Sigmoid colon (tissue), 7 donors: Measurements from ENCODE around the gene SPRED2. TPM values are rescaled to one million over a fixed set of nuclear protein-coding genes. Genes with fewer than 3 reads are reported as not detected.

ENCODE experiments used
- DNase-seq: peaks from one replicate; pipeline ENCODE4 v3.0.0-alpha.2; 2019
- H3K27ac ChIP-seq, 4 donors: fragments of 200-600 bp; sonication (generic); one replicate each; pipeline ENCODE4 v1.5.1; 2016 to 2019; ENCODE audit warnings: mild to moderate bottlenecking in 1 of 4
- H3K27me3 ChIP-seq, 3 donors: fragments of 200-600 bp; sonication (generic); one replicate each; pipeline ENCODE4 v1.5.1; 2019; ENCODE audit warnings: mild to moderate bottlenecking in 1 of 3
- H3K36me3 ChIP-seq, 4 donors: fragments of 200-600 bp; sonication (generic); one replicate each; pipeline ENCODE4 v1.5.1; 2016 to 2019
- H3K4me1 ChIP-seq, 4 donors: fragments of 200-600 bp; sonication (generic); one replicate each; pipeline ENCODE4 v1.5.1; 2017 to 2019
- H3K4me3 ChIP-seq, 4 donors: fragments of 200-600 bp; sonication (generic); one replicate each; pipeline ENCODE4 v1.5.1; 2017 to 2019; ENCODE audit warnings: mild to moderate bottlenecking in 2 of 4, moderate library complexity in 1 of 4
- H3K9me3 ChIP-seq, 4 donors: fragments of 200-600 bp in 3 of 4; sonication (generic) in 3 of 4; one replicate each; pipeline versions ENCODE4 v1.5.1 to v1.6.1; 2013 to 2019
- EP300 ChIP-seq, 4 donors: sonication (generic); formaldehyde crosslinking; IDR thresholded peaks; one replicate each; pipeline ENCODE4 v1.6.1; 2017; ENCODE audit warnings: antibody characterized with exemption in 4 of 4
- POLR2A ChIP-seq, 2 donors: fragments of 450-650 bp; IDR thresholded peaks; one replicate each; pipeline ENCODE4 v1.6.1; 2016; ENCODE audit warnings: antibody characterized with exemption in 2 of 2, mild to moderate bottlenecking in 2 of 2, moderate library complexity in 2 of 2
- POLR2AphosphoS5 ChIP-seq, 4 donors: sonication (generic); formaldehyde crosslinking; IDR thresholded peaks; one replicate each; pipeline ENCODE4 v1.6.1; 2017; ENCODE audit warnings: antibody characterized with exemption in 4 of 4
- WGBS, 2 donors: extraction: QIAGEN DNeasy Blood & Tissue Kit; methylation state at CpG; one replicate each; pipeline ENCODE4 v1.1.7; 2013; 5-methylcytosine and 5-hydroxymethylcytosine counted together
- intact Hi-C: fragments of 100-400 bp; cut with DNase I; formaldehyde crosslinking; loops from one replicate; pipeline ENCODE4 v1.15.1; 2023
- polyA plus RNA-seq, 3 donors: library from polyadenylated mRNA; stranded (reverse); fragments of 200-250 nt; gene quantifications; one replicate each; pipeline ENCODE4 v1.2.3, GENCODE V29; 2013
- total RNA-seq, 4 donors: library from RNA; depleted of rRNA; stranded (reverse); fragments of >200 nt; gene quantifications; one replicate each; pipeline ENCODE4 v1.1.0, GENCODE V29; 2016
- TF ChIP-seq, protein P1 (sequence below), 4 experiments: fragments of 450-650 bp in 3 of 4; fragments of 200-600 bp in 1 of 4; IDR thresholded peaks; one replicate each; pipeline ENCODE4 v1.5.1; 2016 to 2019; ENCODE audit warnings: antibody characterized with exemption in 4 of 4, mild to moderate bottlenecking in 3 of 4, moderate library complexity in 2 of 4
- donor health status: healthy with polysubstance abuse.
- donor health status: Bipolar disorder and iron deficiency.
- donor health status: healthy.

SPRED2 gene
- total and polyA plus RNA-seq, 7 donors: 6.1 to 31.2 (median 13.0) TPM

DNA sequence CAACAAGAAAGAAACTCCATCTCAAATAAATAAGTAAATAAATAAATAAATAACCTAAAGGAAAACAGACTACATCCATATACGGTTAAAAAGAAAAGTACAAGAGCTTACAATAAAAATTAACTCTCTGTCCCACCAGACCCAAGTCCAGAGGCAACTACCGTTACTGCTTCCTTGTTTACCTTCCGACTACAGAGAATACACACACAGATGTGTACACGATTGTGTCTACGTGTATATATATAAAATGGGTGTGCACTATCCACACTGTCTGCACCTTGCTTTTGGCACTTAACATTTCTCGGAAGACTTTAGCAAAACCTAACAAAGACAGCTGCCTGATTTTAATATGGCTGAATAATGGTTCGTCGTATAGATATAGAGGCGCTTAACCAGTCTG is 134.9 kb downstream of the SPRED2 start:
- 46 to 78% methylated on average over 9 of the region's 9 CpGs for WGBS, 2 donors
- Histone ChIP-seq H3K27me3 (no peaks in the 10 kb centered on the region), H3K4me3 (no peak overlapping the region), H3K36me3 (no peaks in the 10 kb centered on the region), H3K9me3 (no peaks in the 10 kb centered on the region), H3K27ac (no peak overlapping the region), H3K4me1 (peaks cover 0 to 36% (median 24%) of the 10 kb centered on the region in 4 donors)
- TF ChIP-seq, protein P1, sequence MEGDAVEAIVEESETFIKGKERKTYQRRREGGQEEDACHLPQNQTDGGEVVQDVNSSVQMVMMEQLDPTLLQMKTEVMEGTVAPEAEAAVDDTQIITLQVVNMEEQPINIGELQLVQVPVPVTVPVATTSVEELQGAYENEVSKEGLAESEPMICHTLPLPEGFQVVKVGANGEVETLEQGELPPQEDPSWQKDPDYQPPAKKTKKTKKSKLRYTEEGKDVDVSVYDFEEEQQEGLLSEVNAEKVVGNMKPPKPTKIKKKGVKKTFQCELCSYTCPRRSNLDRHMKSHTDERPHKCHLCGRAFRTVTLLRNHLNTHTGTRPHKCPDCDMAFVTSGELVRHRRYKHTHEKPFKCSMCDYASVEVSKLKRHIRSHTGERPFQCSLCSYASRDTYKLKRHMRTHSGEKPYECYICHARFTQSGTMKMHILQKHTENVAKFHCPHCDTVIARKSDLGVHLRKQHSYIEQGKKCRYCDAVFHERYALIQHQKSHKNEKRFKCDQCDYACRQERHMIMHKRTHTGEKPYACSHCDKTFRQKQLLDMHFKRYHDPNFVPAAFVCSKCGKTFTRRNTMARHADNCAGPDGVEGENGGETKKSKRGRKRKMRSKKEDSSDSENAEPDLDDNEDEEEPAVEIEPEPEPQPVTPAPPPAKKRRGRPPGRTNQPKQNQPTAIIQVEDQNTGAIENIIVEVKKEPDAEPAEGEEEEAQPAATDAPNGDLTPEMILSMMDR (IDR thresholded peaks at IDR 0.05): no peak
- TF ChIP-seq POLR2A (IDR thresholded peaks at IDR 0.05): no peak
- no peak for TF ChIP-seq POLR2AphosphoS5 (IDR thresholded peaks at IDR 0.05)
- TF ChIP-seq EP300 (IDR thresholded peaks at IDR 0.05): no peak
- intact Hi-C loops: no loop called here
- DNase-seq: no peak

DNA sequence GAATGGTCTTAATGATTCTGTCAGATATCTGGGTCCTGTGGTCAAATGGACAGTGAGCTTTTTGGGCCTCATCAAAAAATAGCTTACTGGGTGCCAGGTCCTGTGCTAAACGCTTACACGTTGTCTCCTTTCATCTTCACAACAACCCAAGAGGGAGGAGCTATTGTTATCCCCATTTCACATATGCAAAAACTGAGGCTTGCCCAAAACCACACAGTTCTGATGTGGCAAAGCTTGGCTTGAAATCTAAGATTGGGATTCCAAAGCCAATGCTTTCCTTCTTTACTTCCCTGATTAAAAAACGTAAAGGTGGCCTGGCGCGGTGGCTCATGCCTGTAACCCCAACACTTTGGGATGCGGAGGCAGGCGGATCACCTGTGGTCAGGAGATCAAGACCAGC is 135.4 kb downstream of the SPRED2 start:
- peaks cover 0 to 38% (median 29%) of the 10 kb centered on the region in 4 donors for H3K4me1 ChIP-seq
- DNase-seq: no peak
- no peaks in the 10 kb centered on the region for H3K9me3 ChIP-seq
- H3K4me3 ChIP-seq: no peak overlapping the region
- 91 to 93% methylated on average over 7 of the region's 7 CpGs for WGBS, 2 donors
- no peaks in the 10 kb centered on the region for H3K27me3 ChIP-seq
- H3K36me3 ChIP-seq: no peaks in the 10 kb centered on the region
- no peak for TF ChIP-seq POLR2AphosphoS5 (IDR thresholded peaks at IDR 0.05)
- TF ChIP-seq, protein P1 (IDR thresholded peaks at IDR 0.05): no peak
- TF ChIP-seq POLR2A (IDR thresholded peaks at IDR 0.05): no peak
- TF ChIP-seq EP300 (IDR thresholded peaks at IDR 0.05): no peak
- intact Hi-C loops: no loop called here
- no peak overlapping the region for H3K27ac ChIP-seq

DNA sequence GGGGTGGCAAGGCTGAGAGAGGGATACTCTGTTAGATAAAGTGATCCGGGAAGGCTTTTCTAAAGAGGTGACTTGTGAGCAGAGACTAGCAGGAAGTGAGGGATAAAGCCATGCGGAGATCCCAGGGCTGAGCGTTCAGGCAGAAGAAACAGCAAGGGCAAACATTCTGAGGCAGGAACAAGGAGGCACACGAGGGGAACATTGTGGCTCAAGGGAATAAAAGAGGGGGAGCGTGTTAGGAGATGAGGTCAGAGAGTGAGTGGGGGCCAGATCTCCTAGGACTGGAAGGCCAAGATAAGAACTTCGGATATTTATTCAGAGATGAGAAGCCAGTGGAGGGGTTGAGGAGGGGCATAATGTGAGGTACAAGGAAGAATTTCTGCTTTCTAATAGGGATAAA is 137.7 kb downstream of the SPRED2 start:
- no peak for DNase-seq
- intact Hi-C loops: no loop called here
- H3K27me3 ChIP-seq: no peaks in the 10 kb centered on the region
- 86 to 87% methylated on average over 6 of the region's 6 CpGs for WGBS, 2 donors
- no peaks in the 10 kb centered on the region for H3K9me3 ChIP-seq
- H3K27ac ChIP-seq: no peak overlapping the region
- H3K4me3 ChIP-seq: no peak overlapping the region
- no peaks in the 10 kb centered on the region for H3K36me3 ChIP-seq
- H3K4me1 ChIP-seq: peaks cover 0 to 16% (median 10%) of the 10 kb centered on the region in 4 donors
- TF ChIP-seq POLR2AphosphoS5 (IDR thresholded peaks at IDR 0.05) (no peak), EP300 (IDR thresholded peaks at IDR 0.05) (no peak), POLR2A (IDR thresholded peaks at IDR 0.05) (no peak)
- TF ChIP-seq, protein P1 (IDR thresholded peaks at IDR 0.05): no peak

DNA sequence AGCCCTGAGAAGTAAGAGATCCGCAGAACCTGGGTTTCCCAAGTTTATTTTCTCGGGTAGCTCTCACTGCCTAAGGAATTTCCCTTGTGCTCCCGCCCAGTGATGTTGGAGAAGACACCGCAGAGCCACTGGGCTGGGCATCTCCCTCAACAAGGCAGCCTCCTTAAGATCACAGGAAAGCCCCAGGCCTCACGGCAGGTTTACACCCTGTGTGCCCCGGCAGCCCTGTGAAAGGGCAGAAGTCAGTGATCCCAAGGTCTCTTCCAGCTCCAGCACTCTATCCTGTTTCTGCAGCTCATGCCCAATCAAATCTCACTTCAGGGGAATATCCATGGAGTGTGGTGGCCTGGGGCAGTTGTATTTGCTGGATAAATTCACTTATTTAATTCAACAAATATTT is 138.3 kb downstream of the SPRED2 start:
- TF ChIP-seq, protein P1 (IDR thresholded peaks at IDR 0.05): no peak
- TF ChIP-seq POLR2A (IDR thresholded peaks at IDR 0.05) (no peak), POLR2AphosphoS5 (IDR thresholded peaks at IDR 0.05) (no peak), EP300 (IDR thresholded peaks at IDR 0.05) (no peak)
- H3K27me3 ChIP-seq: no peaks in the 10 kb centered on the region
- 82 to 84% methylated on average over 6 of the region's 6 CpGs for WGBS, 2 donors
- H3K4me1 ChIP-seq: peaks cover 0 to 13% (median 10%) of the 10 kb centered on the region in 4 donors
- intact Hi-C loops: no loop called here
- DNase-seq: no peak
- H3K36me3 ChIP-seq: no peaks in the 10 kb centered on the region
- no peaks in the 10 kb centered on the region for H3K9me3 ChIP-seq
- H3K4me3 ChIP-seq: no peak overlapping the region
- no peak overlapping the region for H3K27ac ChIP-seq

DNA sequence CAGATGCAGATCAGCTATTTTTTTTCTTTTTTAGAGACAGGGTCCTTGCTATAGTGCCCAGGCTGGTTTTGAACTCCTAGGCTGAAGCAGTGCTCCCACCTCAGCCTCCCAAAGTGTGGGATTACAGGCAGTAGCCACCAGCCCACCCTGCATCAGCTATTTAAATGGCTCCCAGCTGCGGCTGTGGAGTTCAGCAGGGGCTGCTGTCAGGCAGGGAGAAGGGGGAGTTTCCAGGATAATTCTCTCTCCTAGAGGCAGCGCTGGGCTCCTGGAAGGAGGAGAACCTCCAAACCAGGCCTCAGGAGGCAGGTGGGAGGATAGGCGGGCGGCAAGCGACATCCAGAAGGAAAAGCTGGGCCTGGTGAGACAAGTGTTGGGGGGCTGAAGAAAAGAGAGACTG is 139.0 kb downstream of the SPRED2 start:
- Histone ChIP-seq H3K36me3 (no peaks in the 10 kb centered on the region), H3K27ac (no peak overlapping the region), H3K4me1 (peaks cover 0 to 13% (median 10%) of the 10 kb centered on the region in 4 donors), H3K4me3 (no peak overlapping the region), H3K9me3 (no peaks in the 10 kb centered on the region), H3K27me3 (no peaks in the 10 kb centered on the region)
- 96% methylated on average over 5 of the region's 5 CpGs for WGBS, 2 donors
- TF ChIP-seq POLR2A (IDR thresholded peaks at IDR 0.05) (no peak), POLR2AphosphoS5 (IDR thresholded peaks at IDR 0.05) (no peak), EP300 (IDR thresholded peaks at IDR 0.05) (no peak)
- TF ChIP-seq, protein P1 (IDR thresholded peaks at IDR 0.05): no peak
- intact Hi-C loops: no loop called here
- DNase-seq: no peak
